HFFc6 (cell line): ENCODE data around the gene RCBTB1. TPM values are rescaled to one million over a fixed set of nuclear protein-coding genes. Genes with fewer than 3 reads are reported as not detected.
A peak's percentile ranks its signal among the peaks of the same experiment; 100 is the strongest.
"Not testable (repeated sequence)": the region's sequence is repeated elsewhere in the genome, so short reads cannot be mapped to it uniquely, and the experiment has no call there.

ENCODE experiments used
- DNase-seq: peaks from one replicate; pipeline ENCODE4 v3.0.0-alpha.2; 2018
- H3K27ac Mint-ChIP-seq: 2 replicates; pipeline ENCODE4 v1.8.0; 2020; ENCODE audit warnings: mild to moderate bottlenecking, mixed read lengths
- H3K27me3 Mint-ChIP-seq: 2 replicates; pipeline ENCODE4 v1.8.0; 2021; ENCODE audit warnings: mild to moderate bottlenecking, moderate library complexity, mixed read lengths; ENCODE audit not compliant: insufficient read depth
- H3K36me3 Mint-ChIP-seq: 2 replicates; pipeline ENCODE4 v1.8.0; 2021; ENCODE audit warnings: low read depth, mixed read lengths
- H3K4me1 Mint-ChIP-seq: 2 replicates; pipeline ENCODE4 v1.8.0; 2020; ENCODE audit warnings: low read depth, mixed read lengths
- H3K4me3 Mint-ChIP-seq: 2 replicates; pipeline ENCODE4 v1.8.0; 2020; ENCODE audit warnings: mild to moderate bottlenecking, moderate library complexity, mixed read lengths
- H3K9me3 Mint-ChIP-seq: 2 replicates; pipeline ENCODE4 v1.8.0; 2020; ENCODE audit warnings: mild to moderate bottlenecking, mixed read lengths
- total RNA-seq, 6 experiments: library from RNA; stranded (reverse); fragmentation: NEBNext Ultra II Directional; extraction: Animal tissue kit (Norgen Biotek cat#: 25700); gene quantifications; 2 replicates in 1 of 6; 3 replicates in 5 of 6; pipeline ENCODE4 v1.2.3, GENCODE V29; 2021
- TF ChIP-seq, protein P1 (sequence below): fragments of 200-600 bp; sonication (generic); IDR thresholded peaks from 2 replicates; pipeline ENCODE4 v1.5.0; 2021; ENCODE audit warnings: antibody characterized with exemption, mild to moderate bottlenecking

RCBTB1 gene
- total RNA-seq, 6 experiments from 2014 or later, result 13.3 to 17.4 (median 15.6) TPM

DNA sequence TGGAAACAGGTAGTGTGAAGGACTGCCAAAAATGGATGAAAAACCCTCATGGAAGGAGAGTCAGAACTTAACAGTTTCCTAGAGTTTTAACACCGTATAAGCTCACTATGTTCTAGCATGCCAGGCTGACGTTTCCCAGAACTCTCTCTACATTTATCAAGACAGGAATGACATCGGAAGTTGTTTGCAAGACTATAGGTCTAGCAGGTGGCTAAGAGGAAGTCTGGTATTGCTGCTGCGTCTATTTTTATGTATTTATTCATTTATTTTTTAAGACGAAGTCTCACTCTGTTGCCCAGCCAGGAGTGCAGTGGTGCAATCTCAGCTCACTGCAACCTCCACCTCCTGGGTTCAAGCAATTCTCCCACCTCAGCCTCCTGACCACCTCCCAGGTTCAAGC, 22.4 kb upstream of the RCBTB1 start:
- no peak for DNase-seq

DNA sequence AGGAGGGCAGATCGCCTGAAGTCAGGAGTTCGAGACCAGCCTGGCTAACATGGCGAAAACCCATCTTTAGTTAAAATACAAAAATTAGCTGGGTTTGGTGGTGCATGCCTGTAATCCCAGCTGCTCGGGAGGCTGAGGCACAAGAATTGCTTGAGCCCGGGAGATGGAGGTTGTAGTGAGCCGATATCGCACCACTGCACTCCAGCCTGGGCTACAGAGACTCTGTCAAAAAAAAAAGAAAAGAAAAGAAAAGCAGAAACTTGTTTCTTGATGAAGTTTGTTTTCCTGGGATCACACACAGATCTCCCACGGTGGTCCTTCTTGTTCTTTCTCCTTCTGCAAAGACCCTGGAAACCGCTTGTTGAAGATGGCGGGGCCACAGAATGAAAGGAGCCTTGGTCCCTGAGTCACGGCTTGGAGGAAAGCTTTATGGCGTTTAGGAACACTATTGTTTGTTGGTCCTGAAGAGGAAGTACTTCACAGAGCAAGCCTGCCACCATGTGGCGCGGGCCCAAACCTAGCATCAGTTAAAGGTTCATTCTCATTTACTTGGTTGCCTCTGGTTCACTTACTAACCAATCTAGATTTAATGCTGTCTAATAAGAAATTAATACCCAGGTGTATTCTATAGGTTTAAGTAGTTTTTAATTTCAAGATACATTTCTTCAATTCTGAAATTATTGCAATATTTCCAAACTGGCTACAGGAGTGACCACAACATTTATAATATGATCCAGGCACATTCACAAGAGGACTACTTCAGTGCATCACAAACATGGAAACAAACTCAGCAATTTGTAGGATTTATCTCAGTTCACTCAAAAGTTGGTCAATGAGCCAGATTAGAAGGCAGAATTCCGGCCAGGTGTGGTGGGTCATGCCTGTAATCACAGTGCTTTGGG, 21.6 kb upstream of the RCBTB1 start:
- Mint-ChIP-seq H3K4me1 (peaks cover 13% of the 10 kb centered on the region), H3K27ac (peak overlapping the region; percentile 72), H3K9me3 (peaks cover 1% of the 10 kb centered on the region; the same call in 1 of the 2 replicates), H3K4me3 (peak overlapping the region; percentile 84), H3K27me3 (peaks cover 6% of the 10 kb centered on the region), H3K36me3 (no peaks in the 10 kb centered on the region)
- peak; percentile 84 for DNase-seq
- TF ChIP-seq, protein P1, sequence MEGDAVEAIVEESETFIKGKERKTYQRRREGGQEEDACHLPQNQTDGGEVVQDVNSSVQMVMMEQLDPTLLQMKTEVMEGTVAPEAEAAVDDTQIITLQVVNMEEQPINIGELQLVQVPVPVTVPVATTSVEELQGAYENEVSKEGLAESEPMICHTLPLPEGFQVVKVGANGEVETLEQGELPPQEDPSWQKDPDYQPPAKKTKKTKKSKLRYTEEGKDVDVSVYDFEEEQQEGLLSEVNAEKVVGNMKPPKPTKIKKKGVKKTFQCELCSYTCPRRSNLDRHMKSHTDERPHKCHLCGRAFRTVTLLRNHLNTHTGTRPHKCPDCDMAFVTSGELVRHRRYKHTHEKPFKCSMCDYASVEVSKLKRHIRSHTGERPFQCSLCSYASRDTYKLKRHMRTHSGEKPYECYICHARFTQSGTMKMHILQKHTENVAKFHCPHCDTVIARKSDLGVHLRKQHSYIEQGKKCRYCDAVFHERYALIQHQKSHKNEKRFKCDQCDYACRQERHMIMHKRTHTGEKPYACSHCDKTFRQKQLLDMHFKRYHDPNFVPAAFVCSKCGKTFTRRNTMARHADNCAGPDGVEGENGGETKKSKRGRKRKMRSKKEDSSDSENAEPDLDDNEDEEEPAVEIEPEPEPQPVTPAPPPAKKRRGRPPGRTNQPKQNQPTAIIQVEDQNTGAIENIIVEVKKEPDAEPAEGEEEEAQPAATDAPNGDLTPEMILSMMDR, result peak; percentile 86

More for the DNA sequence above, 22.4 kb upstream of the RCBTB1 start:
- Mint-ChIP-seq H3K27ac (no peak overlapping the region), H3K27me3 (peaks cover 6% of the 10 kb centered on the region), H3K9me3 (peaks cover 4% of the 10 kb centered on the region; the same call in 1 of the 2 replicates), H3K36me3 (no peaks in the 10 kb centered on the region), H3K4me1 (peaks cover 13% of the 10 kb centered on the region), H3K4me3 (no peak overlapping the region)
- TF ChIP-seq, protein P1, result no peak

DNA sequence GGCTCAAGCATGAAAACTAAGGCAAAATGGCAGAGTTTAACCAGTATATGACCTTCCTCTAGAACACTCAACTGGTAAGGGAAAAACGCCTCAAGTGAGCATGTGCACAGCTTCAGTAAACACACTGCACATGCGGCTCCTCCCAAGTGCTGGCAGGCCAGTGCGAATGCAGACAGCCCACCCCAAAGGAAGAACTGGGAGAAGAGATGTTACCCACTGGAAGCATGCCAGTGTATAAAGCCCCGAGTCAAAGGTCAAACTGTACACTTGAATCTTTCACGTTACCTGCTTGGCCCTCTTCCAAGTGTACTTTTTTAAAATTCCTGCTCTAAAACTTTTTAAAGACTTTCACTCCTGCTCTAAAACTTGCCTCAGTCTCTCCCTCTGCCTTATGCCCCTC, 19.2 kb upstream of the RCBTB1 start:
- Mint-ChIP-seq H3K4me3 (no peak overlapping the region; the same call in 1 of the 2 replicates), H3K27me3 (peaks cover 10% of the 10 kb centered on the region), H3K9me3 (no peaks in the 10 kb centered on the region), H3K36me3 (no peaks in the 10 kb centered on the region), H3K27ac (no peak overlapping the region), H3K4me1 (peaks cover 13% of the 10 kb centered on the region)
- TF ChIP-seq, protein P1, result no peak
- DNase-seq, result no peak

DNA sequence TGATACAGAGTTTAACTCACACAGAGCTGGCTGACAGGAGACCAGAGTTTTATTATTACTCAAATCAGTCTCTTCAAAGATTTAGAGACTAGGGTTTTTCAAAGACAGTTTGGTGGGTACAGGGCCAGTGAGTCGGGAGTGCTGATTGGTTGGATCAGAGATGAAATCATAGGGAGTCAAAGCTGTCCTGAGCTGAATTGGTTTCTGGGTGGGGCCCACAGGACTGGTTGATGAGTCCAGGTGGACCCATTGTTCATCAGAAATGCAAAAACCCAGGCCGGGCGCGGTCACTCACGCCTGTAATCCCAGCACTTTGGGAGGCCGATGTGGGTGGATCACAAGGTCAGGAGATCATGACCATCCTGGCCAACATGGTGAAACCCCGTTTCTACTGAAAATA, 17.3 kb upstream of the RCBTB1 start:
- not testable (repeated sequence) for H3K9me3 Mint-ChIP-seq, DNase-seq, H3K36me3 Mint-ChIP-seq, H3K4me3 Mint-ChIP-seq, H3K27ac Mint-ChIP-seq
- Mint-ChIP-seq H3K4me1 (peaks cover 13% of the 10 kb centered on the region), H3K27me3 (peaks cover 11% of the 10 kb centered on the region)

DNA sequence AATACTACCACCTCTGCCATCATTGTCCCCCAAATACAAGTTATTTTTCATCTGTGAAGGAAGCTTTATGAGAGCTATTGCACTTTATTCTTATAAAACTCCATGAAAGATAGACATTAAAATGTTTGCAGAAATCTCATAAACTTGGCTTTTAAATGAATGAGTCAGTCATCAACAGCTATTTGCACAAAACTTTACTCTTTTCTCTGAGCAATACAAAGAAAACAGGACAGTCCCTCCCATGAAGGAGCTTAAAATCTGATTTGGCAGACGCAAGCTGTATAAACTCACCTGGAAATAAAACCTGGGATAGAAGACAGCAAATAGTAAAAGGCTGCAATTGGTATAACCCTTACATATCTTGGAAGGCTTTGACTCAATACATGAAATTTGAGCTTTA, 16.6 kb upstream of the RCBTB1 start:
- H3K4me3 Mint-ChIP-seq, result no peak overlapping the region
- no peaks in the 10 kb centered on the region for H3K36me3 Mint-ChIP-seq
- no peaks in the 10 kb centered on the region for H3K9me3 Mint-ChIP-seq
- H3K4me1 Mint-ChIP-seq, result peaks cover 13% of the 10 kb centered on the region
- DNase-seq, result no peak
- no peak overlapping the region for H3K27ac Mint-ChIP-seq
- TF ChIP-seq, protein P1, result no peak
- peaks cover 11% of the 10 kb centered on the region for H3K27me3 Mint-ChIP-seq

DNA sequence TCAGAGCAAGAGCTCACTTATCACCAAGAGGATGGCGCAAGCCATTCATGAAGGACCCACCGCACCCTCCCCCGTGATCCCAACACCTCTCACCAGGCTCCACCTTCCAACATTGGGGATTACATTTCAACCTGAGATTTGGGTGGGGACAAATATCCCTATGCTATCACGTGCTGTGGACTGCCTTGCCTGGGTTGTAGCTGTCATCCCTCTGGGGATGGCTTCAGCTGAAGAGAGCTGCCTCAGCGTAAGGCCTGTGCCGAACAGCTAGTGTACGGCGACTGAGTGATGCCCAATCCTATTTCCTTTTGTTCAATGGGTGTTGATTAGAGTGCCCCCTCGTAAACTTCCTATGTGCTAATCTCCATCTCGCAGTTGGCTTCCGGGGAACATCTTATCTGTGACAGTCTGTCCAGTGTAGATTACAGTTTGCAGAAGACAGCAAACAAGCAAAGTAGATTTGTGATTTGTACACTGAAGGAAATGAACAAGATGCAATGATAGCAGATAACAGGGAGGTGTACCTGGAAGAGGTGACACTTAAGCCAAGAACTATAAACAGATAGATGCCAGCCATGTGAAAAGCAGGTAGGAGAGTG, 11.8 kb upstream of the RCBTB1 start:
- H3K4me1 Mint-ChIP-seq, result no peaks in the 10 kb centered on the region
- DNase-seq, result no peak
- peaks cover 5% of the 10 kb centered on the region for H3K27me3 Mint-ChIP-seq
- H3K27ac Mint-ChIP-seq, result no peak overlapping the region
- no peaks in the 10 kb centered on the region for H3K9me3 Mint-ChIP-seq
- TF ChIP-seq, protein P1, result no peak
- no peak overlapping the region for H3K4me3 Mint-ChIP-seq
- H3K36me3 Mint-ChIP-seq, result no peaks in the 10 kb centered on the region
